HEK293 (cell line): ENCODE results near the gene RPS6KC1.

Experiments
- CTCF ChIA-PET: fragments of 350-600 bp; formaldehyde crosslinking; extraction: SDS; loops from one replicate; lab custom pipeline; 2021; ENCODE audit warnings: antibody characterized with exemption; lab: Yijun Ruan, JAX
- POLR2A ChIA-PET: fragments of 300-600 bp; formaldehyde crosslinking; extraction: SDS; loops from one replicate; lab custom pipeline; 2020; ENCODE audit warnings: antibody characterized with exemption, inconsistent platforms; lab: Yijun Ruan, JAX
- H3K27ac ChIP-seq: fragments of 200-500 bp; sonication (Bioruptor generic); 2 replicates; pipeline ENCODE4 v1.5.1; 2014; ENCODE audit warnings: low read depth, low read length, control low read depth, inconsistent platforms; ENCODE audit errors: extremely low read depth
- H3K36me3 ChIP-seq, 2 experiments: fragments of 200-500 bp in 1 of 2; sonication (Bioruptor generic) in 1 of 2; 1 replicate in 1 of 2; 2 replicates in 1 of 2; pipeline ENCODE4 v1.5.1; 2014 to 2017; ENCODE audit warnings: inconsistent platforms in 2 of 2, low read length in 2 of 2; ENCODE audit not compliant: control insufficient read depth in 2 of 2, insufficient read depth in 1 of 2
- H3K4me1 ChIP-seq: fragments of 200-500 bp; sonication (Bioruptor generic); 2 replicates; pipeline ENCODE4 v1.5.1; 2014; ENCODE audit warnings: mild to moderate bottlenecking, low read length, inconsistent platforms; ENCODE audit not compliant: control insufficient read depth, insufficient read depth
- H3K4me3 ChIP-seq: 2 replicates; pipeline ENCODE4 v1.5.1; 2011; ENCODE audit warnings: low read depth, mild to moderate bottlenecking, control low read depth, low read length, moderate library complexity
- H3K9me3 ChIP-seq: fragments of 200-500 bp; sonication (Bioruptor generic); 2 replicates; pipeline ENCODE4 v1.5.1; 2014; ENCODE audit warnings: low read depth, low read length, inconsistent platforms; ENCODE audit not compliant: control insufficient read depth, insufficient read depth
- GLIS1 ChIP-seq: fragments of 450-650 bp; formaldehyde crosslinking; IDR thresholded peaks from 2 replicates; pipeline ENCODE4 v1.5.1; 2016; ENCODE audit warnings: missing biosample characterization, missing genetic modification characterization
- OVOL3 ChIP-seq: fragments of 450-650 bp; formaldehyde crosslinking; IDR thresholded peaks from 2 replicates; pipeline ENCODE4 v1.5.1; 2016; ENCODE audit warnings: missing biosample characterization, missing genetic modification characterization
- REPIN1 ChIP-seq: fragments of 450-650 bp; formaldehyde crosslinking; IDR thresholded peaks from 2 replicates; pipeline ENCODE4 v1.5.1; 2017; ENCODE audit warnings: missing biosample characterization, missing genetic modification characterization, low read depth
- SETDB1 ChIP-seq: IDR thresholded peaks from one replicate; pipeline ENCODE4 v1.6.1; 2017; ENCODE audit warnings: mild to moderate bottlenecking, low read length, moderate library complexity, mixed read lengths; ENCODE audit not compliant: insufficient read length
- ZFP3 ChIP-seq: fragments of 450-650 bp; formaldehyde crosslinking; IDR thresholded peaks from 2 replicates; pipeline ENCODE4 v1.5.1; 2016; ENCODE audit warnings: low read depth, missing biosample characterization, missing genetic modification characterization
- ZFP41 ChIP-seq: fragments of 450-650 bp; formaldehyde crosslinking; IDR thresholded peaks from 2 replicates; pipeline ENCODE4 v1.5.1; 2016; ENCODE audit warnings: missing biosample characterization, missing genetic modification characterization, borderline replicate concordance
- ZNF132 ChIP-seq: fragments of 450-650 bp; formaldehyde crosslinking; IDR thresholded peaks from 2 replicates; pipeline ENCODE4 v1.5.1; 2017; ENCODE audit warnings: missing biosample characterization, missing genetic modification characterization, borderline replicate concordance
- ZNF16 ChIP-seq: fragments of 450-650 bp; formaldehyde crosslinking; IDR thresholded peaks from 2 replicates; pipeline ENCODE4 v1.5.1; 2016; ENCODE audit warnings: low read depth, missing biosample characterization, missing genetic modification characterization
- ZNF169 ChIP-seq: fragments of 450-650 bp; formaldehyde crosslinking; IDR thresholded peaks from 2 replicates; pipeline ENCODE4 v1.5.1; 2016; ENCODE audit warnings: missing biosample characterization, missing genetic modification characterization
- ZNF2 ChIP-seq: fragments of 450-650 bp; formaldehyde crosslinking; IDR thresholded peaks from 2 replicates; pipeline ENCODE4 v1.5.1; 2016; ENCODE audit warnings: missing biosample characterization, missing genetic modification characterization
- ZNF266 ChIP-seq: fragments of 450-650 bp; formaldehyde crosslinking; IDR thresholded peaks from 2 replicates; pipeline ENCODE4 v1.5.1; 2016; ENCODE audit warnings: missing biosample characterization, missing genetic modification characterization, low read depth
- ZNF292 ChIP-seq: fragments of 450-650 bp; formaldehyde crosslinking; IDR thresholded peaks from 2 replicates; pipeline ENCODE4 v1.5.1; 2016; ENCODE audit warnings: low read depth, missing biosample characterization, missing genetic modification characterization, borderline replicate concordance
- ZNF302 ChIP-seq: fragments of 450-650 bp; formaldehyde crosslinking; IDR thresholded peaks from 2 replicates; pipeline ENCODE4 v1.5.1; 2016; ENCODE audit warnings: missing biosample characterization, missing genetic modification characterization, low read depth
- ZNF311 ChIP-seq: fragments of 450-650 bp; formaldehyde crosslinking; IDR thresholded peaks from 2 replicates; pipeline ENCODE4 v1.5.1; 2017; ENCODE audit warnings: missing biosample characterization, missing genetic modification characterization, borderline replicate concordance
- ZNF501 ChIP-seq: fragments of 450-650 bp; formaldehyde crosslinking; IDR thresholded peaks from 2 replicates; pipeline ENCODE4 v1.5.1; 2016; ENCODE audit warnings: missing biosample characterization, missing genetic modification characterization
- ZNF514 ChIP-seq: fragments of 450-650 bp; formaldehyde crosslinking; IDR thresholded peaks from 2 replicates; pipeline ENCODE4 v1.5.1; 2016; ENCODE audit warnings: missing biosample characterization, missing genetic modification characterization
- ZNF561 ChIP-seq: fragments of 450-650 bp; IDR thresholded peaks from 2 replicates; pipeline ENCODE4 v1.5.1; 2018; ENCODE audit warnings: missing biosample characterization, missing genetic modification characterization, borderline replicate concordance
- ZNF610 ChIP-seq: fragments of 450-650 bp; formaldehyde crosslinking; IDR thresholded peaks from 2 replicates; pipeline ENCODE4 v1.5.1; 2016; ENCODE audit warnings: missing biosample characterization, missing genetic modification characterization, borderline replicate concordance
- ZNF645 ChIP-seq: fragments of 450-650 bp; formaldehyde crosslinking; IDR thresholded peaks from 2 replicates; pipeline ENCODE4; 2016; ENCODE audit warnings: missing biosample characterization, missing genetic modification characterization
- ZNF677 ChIP-seq: fragments of 450-650 bp; IDR thresholded peaks from 2 replicates; pipeline ENCODE4 v1.5.0; 2018; ENCODE audit warnings: missing biosample characterization, mild to moderate bottlenecking, missing genetic modification characterization, moderate library complexity
- ZNF777 ChIP-seq: fragments of 450-650 bp; formaldehyde crosslinking; IDR thresholded peaks from 2 replicates; pipeline ENCODE4 v1.5.1; 2017; ENCODE audit warnings: missing biosample characterization, missing genetic modification characterization, borderline replicate concordance
- ZNF791 ChIP-seq: fragments of 450-650 bp; formaldehyde crosslinking; IDR thresholded peaks from 2 replicates; pipeline ENCODE4 v1.5.1; 2016; ENCODE audit warnings: missing biosample characterization, missing genetic modification characterization
- ZNF792 ChIP-seq: fragments of 450-650 bp; formaldehyde crosslinking; IDR thresholded peaks from 2 replicates; pipeline ENCODE4 v1.5.1; 2016; ENCODE audit warnings: missing biosample characterization, missing genetic modification characterization
- TF ChIP-seq, protein P1 (sequence below): fragments of 450-650 bp; formaldehyde crosslinking; conservative IDR thresholded peaks from 2 replicates; pipeline ENCODE4 v1.5.1; 2016; ENCODE audit warnings: low read depth, missing biosample characterization, missing genetic modification characterization
- TF ChIP-seq, protein P2 (sequence below): fragments of 450-650 bp; formaldehyde crosslinking; IDR thresholded peaks from 2 replicates; pipeline ENCODE4 v1.5.1; 2016; ENCODE audit warnings: missing biosample characterization, missing genetic modification characterization
- TF ChIP-seq, protein P3 (sequence below): fragments of 450-650 bp; formaldehyde crosslinking; IDR thresholded peaks from 2 replicates; pipeline ENCODE4 v1.5.1; 2016; ENCODE audit warnings: missing biosample characterization, missing genetic modification characterization
- TF ChIP-seq, protein P4 (sequence below): fragments of 450-650 bp; formaldehyde crosslinking; IDR thresholded peaks from 2 replicates; pipeline ENCODE4 v1.5.1; 2016; ENCODE audit warnings: missing biosample characterization, missing genetic modification characterization

The RPS6KC1 gene

GRCh38 chr1:213295860-213296259 lies 244.8 kb downstream of the RPS6KC1 start (continued):
- TF ChIP-seq, protein P1, sequence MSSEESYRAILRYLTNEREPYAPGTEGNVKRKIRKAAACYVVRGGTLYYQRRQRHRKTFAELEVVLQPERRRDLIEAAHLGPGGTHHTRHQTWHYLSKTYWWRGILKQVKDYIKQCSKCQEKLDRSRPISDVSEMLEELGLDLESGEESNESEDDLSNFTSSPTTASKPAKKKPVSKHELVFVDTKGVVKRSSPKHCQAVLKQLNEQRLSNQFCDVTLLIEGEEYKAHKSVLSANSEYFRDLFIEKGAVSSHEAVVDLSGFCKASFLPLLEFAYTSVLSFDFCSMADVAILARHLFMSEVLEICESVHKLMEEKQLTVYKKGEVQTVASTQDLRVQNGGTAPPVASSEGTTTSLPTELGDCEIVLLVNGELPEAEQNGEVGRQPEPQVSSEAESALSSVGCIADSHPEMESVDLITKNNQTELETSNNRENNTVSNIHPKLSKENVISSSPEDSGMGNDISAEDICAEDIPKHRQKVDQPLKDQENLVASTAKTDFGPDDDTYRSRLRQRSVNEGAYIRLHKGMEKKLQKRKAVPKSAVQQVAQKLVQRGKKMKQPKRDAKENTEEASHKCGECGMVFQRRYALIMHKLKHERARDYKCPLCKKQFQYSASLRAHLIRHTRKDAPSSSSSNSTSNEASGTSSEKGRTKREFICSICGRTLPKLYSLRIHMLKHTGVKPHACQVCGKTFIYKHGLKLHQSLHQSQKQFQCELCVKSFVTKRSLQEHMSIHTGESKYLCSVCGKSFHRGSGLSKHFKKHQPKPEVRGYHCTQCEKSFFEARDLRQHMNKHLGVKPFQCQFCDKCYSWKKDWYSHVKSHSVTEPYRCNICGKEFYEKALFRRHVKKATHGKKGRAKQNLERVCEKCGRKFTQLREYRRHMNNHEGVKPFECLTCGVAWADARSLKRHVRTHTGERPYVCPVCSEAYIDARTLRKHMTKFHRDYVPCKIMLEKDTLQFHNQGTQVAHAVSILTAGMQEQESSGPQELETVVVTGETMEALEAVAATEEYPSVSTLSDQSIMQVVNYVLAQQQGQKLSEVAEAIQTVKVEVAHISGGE (tag by site-specific recombination), result no peak
- no peak for TF ChIP-seq ZNF792 (tag by site-specific recombination)
- TF ChIP-seq ZNF132 (tag by site-specific recombination), result no peak
- no peak for TF ChIP-seq ZNF791 (tag by site-specific recombination)
- TF ChIP-seq ZNF777 (tag by site-specific recombination), result no peak
- TF ChIP-seq ZNF514 (tag by site-specific recombination), result no peak
- TF ChIP-seq REPIN1 (tag by site-specific recombination), result no peak
- TF ChIP-seq, protein P2, sequence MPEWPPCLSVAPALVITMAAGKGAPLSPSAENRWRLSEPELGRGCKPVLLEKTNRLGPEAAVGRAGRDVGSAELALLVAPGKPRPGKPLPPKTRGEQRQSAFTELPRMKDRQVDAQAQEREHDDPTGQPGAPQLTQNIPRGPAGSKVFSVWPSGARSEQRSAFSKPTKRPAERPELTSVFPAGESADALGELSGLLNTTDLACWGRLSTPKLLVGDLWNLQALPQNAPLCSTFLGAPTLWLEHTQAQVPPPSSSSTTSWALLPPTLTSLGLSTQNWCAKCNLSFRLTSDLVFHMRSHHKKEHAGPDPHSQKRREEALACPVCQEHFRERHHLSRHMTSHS, result no peak
- no peak for TF ChIP-seq ZNF311
- TF ChIP-seq, all 188 proteins: peak for 0

DNA sequence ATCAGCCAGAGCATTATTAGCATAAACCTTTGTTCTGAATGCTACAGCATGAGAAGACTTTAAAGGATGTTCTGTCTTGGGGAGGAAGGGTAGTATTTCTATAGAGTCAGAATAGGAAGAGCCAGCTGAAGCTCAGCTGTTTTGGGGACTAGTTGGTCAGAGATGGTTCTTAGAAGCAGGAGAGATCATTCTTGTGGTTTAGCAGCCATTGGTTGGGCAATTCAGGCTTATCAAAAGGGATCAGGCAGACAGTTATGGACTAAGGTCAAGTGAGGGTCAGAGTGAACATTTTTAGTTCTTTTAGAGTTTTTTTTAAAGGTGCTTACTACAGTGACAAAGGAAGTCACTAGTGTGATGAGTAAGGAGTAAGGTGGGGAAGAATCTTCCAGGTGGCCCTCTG lies 245.5 kb downstream of the RPS6KC1 start:
- TF ChIP-seq ZNF292 (tag by site-specific recombination) (no peak), ZNF169 (tag by site-specific recombination) (no peak), GLIS1 (no peak)
- Histone ChIP-seq H3K4me1 (no peaks in the 10 kb centered on the region), H3K4me3 (no peak overlapping the region), H3K27ac (no peak overlapping the region), H3K9me3 (no peaks in the 10 kb centered on the region), H3K36me3 (no peaks in the 10 kb centered on the region)
- POLR2A ChIA-PET, result no interaction called here
- CTCF ChIA-PET, result no interaction called here

DNA sequence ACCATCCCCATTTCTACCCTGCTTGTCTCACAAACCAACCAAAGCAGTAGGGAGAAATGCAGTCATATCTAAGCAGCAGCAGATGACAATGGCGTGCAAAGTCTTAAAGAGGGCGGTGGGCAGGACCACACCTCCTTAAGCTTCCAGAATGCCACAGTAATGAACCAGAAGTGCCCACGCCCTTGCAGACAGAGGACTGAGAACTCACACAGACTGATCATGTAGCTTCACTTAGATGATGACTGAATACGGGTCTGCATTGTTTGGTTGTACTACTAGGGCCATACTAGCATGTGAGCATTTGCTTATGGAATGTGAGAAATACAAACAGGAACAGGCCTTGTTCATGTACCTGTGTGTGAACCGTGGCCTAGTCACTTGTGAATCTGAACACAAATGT lies 246.0 kb downstream of the RPS6KC1 start:
- no peak overlapping the region for H3K4me3 ChIP-seq
- no peaks in the 10 kb centered on the region for H3K9me3 ChIP-seq
- no peaks in the 10 kb centered on the region for H3K4me1 ChIP-seq
- no peak overlapping the region for H3K27ac ChIP-seq
- ChIA-PET CTCF (no interaction called here), POLR2A (no interaction called here)
- no peaks in the 10 kb centered on the region for H3K36me3 ChIP-seq
- TF ChIP-seq ZNF561 (tag by site-specific recombination) (no peak), OVOL3 (tag by site-specific recombination) (no peak), ZNF501 (tag by site-specific recombination) (no peak), ZNF16 (tag by site-specific recombination) (no peak), SETDB1 (no peak), ZFP3 (tag by site-specific recombination) (no peak), ZFP41 (no peak), ZNF266 (tag by site-specific recombination) (no peak), ZNF2 (tag by site-specific recombination) (no peak), ZNF677 (tag by site-specific recombination) (no peak), ZNF645 (tag by site-specific recombination) (no peak), ZNF302 (tag by site-specific recombination) (no peak), ZNF610 (tag by site-specific recombination) (no peak)
- TF ChIP-seq, protein P3, sequence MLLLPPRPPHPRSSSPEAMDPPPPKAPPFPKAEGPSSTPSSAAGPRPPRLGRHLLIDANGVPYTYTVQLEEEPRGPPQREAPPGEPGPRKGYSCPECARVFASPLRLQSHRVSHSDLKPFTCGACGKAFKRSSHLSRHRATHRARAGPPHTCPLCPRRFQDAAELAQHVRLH, result no peak
- TF ChIP-seq, protein P4, sequence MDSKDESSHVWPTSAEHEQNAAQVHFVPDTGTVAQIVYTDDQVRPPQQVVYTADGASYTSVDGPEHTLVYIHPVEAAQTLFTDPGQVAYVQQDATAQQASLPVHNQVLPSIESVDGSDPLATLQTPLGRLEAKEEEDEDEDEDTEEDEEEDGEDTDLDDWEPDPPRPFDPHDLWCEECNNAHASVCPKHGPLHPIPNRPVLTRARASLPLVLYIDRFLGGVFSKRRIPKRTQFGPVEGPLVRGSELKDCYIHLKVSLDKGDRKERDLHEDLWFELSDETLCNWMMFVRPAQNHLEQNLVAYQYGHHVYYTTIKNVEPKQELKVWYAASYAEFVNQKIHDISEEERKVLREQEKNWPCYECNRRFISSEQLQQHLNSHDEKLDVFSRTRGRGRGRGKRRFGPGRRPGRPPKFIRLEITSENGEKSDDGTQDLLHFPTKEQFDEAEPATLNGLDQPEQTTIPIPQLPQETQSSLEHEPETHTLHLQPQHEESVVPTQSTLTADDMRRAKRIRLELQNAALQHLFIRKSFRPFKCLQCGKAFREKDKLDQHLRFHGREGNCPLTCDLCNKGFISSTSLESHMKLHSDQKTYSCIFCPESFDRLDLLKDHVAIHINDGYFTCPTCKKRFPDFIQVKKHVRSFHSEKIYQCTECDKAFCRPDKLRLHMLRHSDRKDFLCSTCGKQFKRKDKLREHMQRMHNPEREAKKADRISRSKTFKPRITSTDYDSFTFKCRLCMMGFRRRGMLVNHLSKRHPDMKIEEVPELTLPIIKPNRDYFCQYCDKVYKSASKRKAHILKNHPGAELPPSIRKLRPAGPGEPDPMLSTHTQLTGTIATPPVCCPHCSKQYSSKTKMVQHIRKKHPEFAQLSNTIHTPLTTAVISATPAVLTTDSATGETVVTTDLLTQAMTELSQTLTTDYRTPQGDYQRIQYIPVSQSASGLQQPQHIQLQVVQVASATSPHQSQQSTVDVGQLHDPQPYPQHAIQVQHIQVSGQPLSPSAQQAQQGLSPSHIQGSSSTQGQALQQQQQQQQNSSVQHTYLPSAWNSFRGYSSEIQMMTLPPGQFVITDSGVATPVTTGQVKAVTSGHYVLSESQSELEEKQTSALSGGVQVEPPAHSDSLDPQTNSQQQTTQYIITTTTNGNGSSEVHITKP (tag by site-specific recombination), result no peak
